LNCAP (cell line): ENCODE measurements around the gene LRRC4B.

ENCODE experiments used
- TF ChIP-seq, protein P1 (sequence below): fragments of 450-650 bp; IDR thresholded peaks from 2 replicates; pipeline ENCODE4 v1.5.1; 2017; ENCODE audit warnings: mild to moderate bottlenecking

Gene LRRC4B

DNA sequence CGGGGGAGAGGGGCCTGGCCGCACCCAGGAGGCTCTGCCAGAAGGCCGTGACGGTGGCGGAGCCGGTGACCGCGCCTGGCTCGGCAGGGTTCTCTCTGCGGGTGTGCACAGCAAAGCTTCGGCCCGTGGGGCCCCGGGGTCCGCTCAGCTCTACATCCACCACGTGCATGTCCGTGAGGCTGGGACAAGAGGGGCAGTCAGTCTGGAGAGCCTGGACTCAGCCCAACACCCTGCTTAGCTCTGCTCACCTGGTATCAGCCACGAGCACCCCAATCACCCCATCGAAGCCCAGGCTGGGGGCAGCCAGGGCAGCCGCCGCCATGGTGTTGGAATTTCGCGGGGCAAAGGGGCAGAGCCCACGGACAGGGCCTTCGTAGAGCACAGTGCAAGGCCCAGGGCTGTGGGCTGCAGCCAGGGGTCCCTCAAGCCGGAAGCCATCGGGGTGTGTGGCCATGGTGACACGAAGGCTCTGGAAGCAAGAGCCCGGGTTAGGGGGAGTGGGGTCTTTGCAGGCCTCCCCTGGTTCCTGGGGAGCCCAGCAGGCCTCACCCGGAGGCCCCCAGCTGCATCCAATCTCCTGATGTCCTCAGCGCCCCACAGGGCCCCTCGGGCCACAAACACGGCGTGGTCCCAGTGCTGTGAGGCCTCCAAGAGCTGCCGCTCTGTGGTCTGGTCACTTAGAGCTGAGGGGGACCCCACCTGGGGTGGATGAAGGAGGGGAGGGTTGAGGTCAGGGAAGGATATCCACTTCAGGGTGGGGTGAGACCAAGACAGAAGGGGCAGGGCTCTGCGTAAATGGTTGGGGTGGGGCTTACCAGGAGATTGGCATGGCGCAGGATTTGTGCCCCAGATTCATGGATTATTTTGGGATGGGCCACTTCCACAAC, 55.9 kb downstream of the LRRC4B start:
- TF ChIP-seq, protein P1, sequence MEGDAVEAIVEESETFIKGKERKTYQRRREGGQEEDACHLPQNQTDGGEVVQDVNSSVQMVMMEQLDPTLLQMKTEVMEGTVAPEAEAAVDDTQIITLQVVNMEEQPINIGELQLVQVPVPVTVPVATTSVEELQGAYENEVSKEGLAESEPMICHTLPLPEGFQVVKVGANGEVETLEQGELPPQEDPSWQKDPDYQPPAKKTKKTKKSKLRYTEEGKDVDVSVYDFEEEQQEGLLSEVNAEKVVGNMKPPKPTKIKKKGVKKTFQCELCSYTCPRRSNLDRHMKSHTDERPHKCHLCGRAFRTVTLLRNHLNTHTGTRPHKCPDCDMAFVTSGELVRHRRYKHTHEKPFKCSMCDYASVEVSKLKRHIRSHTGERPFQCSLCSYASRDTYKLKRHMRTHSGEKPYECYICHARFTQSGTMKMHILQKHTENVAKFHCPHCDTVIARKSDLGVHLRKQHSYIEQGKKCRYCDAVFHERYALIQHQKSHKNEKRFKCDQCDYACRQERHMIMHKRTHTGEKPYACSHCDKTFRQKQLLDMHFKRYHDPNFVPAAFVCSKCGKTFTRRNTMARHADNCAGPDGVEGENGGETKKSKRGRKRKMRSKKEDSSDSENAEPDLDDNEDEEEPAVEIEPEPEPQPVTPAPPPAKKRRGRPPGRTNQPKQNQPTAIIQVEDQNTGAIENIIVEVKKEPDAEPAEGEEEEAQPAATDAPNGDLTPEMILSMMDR, result no peak

DNA sequence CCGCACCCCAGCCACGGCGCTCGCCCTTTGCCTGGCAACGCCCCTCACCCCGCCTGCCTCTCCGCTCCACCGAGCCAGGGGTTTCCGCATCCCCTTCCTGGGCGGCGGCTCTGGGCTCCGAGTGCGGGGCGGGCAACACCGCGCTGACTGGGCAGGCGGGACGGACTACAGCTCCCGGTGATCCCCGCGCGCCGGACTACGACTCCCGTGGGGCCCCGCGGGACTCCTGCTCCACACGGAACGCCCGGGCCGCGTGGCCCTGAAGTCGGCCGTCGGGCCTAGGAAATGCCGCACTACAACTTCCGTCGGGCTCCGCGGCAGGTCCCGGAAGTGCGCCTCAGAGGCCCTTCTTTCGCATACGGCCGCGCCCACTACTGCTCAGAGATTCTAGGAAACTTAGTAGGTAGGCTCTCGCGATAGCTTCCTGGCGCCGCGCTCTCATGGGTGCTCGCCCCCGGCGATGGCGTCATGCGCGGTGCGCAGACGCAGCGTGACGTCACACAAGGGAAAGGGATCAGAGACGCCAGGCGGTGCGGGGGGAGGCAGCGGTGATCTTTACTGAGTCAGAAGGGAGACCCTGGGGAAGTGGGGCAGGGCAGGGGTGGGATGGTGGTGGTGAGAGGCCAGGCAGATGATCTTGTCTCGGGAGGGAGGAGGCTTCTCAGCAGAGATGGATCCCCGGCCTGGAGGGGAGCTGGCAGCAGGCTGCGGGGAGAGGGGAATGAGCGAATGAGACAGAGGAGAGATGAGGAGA, 57.0 kb downstream of the LRRC4B start, which contains the start of gene JOSD2:
Gene JOSD2 (minus strand): TSS at position 123 of the 754 bp plus-strand sequence. CDS start 760 bp downstream, outside the sequence.
- TF ChIP-seq, protein P1, result no peak

DNA sequence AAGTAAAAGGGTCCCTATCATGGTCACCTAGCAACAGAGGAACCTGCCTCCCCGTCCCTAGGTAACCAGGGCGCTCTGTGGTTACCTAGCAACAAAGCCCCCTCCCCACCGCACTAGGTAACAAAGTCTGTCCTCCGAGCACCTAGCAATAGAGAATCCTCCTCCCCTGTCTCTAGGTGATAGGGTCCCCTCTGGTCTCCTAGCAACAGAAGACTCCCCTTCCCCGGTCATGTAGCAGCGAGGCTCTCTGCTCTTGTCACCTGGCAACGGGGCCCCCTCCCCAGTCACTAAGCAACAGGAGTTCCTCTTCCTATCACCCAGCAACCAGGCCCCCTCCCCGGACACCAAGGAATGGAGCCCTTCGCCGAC, 57.6 kb downstream of the LRRC4B start:
- TF ChIP-seq, protein P1, result no peak

DNA sequence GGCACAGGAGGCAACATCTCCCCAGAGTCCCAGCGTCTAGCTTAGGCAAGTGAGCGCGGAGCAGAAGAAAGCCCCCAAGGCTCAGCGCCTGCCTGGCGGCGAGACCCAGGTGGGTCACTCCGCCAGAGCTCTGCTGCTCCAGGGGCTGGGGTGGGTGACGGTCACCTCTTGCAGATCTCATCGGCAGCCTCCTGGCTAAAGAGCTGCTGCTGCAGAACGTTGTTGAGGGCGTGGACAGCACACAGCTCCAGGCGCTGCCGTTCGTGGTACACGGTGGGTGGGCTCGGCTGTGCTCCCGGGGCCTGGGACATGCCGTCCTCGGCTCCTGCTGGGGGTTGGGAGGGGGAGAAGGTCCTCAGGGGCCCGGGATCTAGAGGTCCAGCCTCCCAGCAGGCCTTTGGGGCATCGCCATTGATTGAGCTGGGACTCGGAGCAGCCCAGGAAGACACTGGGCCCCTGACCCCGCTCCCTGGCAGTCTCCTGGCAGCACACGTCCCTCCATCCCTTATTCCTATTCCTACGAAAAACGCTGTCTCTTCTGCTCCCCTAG, 58.0 kb downstream of the LRRC4B start:
- TF ChIP-seq, protein P1, result no peak

DNA sequence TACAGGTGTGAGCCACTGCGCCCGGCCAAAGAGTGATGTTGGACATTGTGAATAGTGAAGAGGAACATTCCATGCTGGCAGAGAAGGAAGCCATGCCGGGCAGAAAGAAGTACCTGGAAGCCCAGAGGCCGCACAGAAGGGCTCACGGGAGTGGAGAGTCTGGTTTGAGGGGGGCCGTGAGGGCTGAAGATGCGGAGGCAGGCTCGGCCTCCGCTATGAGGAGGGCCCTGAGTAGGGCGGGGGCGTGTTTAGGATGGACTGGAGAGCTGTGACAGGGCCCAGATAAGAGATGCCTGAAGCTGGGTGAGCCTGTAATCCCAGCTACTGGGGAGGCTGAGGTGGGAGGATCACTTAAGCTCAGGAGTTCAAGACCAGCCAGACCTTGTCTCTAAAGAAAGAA, 58.9 kb downstream of the LRRC4B start:
- TF ChIP-seq, protein P1, result no peak

DNA sequence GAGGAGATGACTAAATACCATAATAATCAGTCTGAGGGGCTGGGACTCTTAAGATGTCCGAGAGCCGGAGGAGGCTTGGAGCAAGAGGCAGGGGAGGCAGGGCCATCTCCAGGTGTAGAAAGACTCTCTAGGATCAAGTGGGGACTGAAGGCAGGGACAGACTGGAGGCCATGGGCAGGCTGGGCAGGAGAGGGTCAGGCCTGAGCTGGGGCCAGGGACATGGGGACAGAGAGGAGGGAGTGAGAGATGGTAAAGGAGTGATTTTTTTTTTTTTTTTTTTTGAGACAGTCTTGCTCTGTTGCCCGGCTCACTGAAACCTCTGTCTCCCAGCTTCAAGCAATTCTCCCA, 59.4 kb downstream of the LRRC4B start:
- TF ChIP-seq, protein P1, result no peak

DNA sequence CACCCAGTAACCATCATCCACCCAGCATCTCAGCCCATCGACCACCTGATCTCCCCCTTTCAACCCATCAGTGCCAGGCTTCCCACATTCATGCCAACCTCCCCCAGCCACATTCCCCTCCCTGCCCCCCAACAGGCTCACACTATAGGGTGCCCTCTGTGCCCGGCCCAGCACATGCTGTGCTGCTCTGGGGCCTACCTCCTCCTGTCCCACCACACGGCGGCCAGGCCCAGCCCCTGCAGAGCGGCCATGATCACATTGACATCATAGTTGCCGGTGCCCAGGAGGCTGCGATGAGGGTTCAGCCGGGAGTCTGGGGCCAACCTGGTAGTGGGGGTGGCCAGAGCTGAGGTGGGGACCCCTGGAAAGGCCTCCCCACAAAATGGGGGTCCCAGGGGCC, 60.9 kb downstream of the LRRC4B start:
- TF ChIP-seq, protein P1, result no peak
